Hepatocyte (in vitro differentiated cells): Measurements from ENCODE around the gene PDE4D.

ENCODE experiments used
- EZH2 ChIP-seq: fragments of 200-600 bp; sonication (generic); IDR thresholded peaks from 2 replicates; pipeline ENCODE4 v1.6.1; 2016; ENCODE audit warnings: antibody characterized with exemption, mild to moderate bottlenecking, borderline replicate concordance
- EZH2phosphoT487 ChIP-seq: fragments of 200-600 bp; sonication (generic); IDR thresholded peaks from one replicate; pipeline ENCODE4 v1.6.1; 2018; ENCODE audit warnings: antibody characterized with exemption, mild to moderate bottlenecking, low read depth, moderate library complexity; ENCODE audit not compliant: unreplicated experiment, severe bottlenecking
- TF ChIP-seq, protein P1 (sequence below): fragments of 200-600 bp; sonication (generic); IDR thresholded peaks from 2 replicates; pipeline ENCODE4 v1.5.1; 2016; ENCODE audit warnings: antibody characterized with exemption, mild to moderate bottlenecking; ENCODE audit not compliant: poor library complexity

- TF ChIP-seq, protein P1, sequence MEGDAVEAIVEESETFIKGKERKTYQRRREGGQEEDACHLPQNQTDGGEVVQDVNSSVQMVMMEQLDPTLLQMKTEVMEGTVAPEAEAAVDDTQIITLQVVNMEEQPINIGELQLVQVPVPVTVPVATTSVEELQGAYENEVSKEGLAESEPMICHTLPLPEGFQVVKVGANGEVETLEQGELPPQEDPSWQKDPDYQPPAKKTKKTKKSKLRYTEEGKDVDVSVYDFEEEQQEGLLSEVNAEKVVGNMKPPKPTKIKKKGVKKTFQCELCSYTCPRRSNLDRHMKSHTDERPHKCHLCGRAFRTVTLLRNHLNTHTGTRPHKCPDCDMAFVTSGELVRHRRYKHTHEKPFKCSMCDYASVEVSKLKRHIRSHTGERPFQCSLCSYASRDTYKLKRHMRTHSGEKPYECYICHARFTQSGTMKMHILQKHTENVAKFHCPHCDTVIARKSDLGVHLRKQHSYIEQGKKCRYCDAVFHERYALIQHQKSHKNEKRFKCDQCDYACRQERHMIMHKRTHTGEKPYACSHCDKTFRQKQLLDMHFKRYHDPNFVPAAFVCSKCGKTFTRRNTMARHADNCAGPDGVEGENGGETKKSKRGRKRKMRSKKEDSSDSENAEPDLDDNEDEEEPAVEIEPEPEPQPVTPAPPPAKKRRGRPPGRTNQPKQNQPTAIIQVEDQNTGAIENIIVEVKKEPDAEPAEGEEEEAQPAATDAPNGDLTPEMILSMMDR: no peak
- no peak for TF ChIP-seq EZH2
- TF ChIP-seq EZH2phosphoT487: no peak
These were observed 148.1 kb downstream of the PDE4D start for GRCh38 chr5:59745415-59745863.
